ENCODE measurements around the gene FHIT. TPM values are rescaled to one million over a fixed set of nuclear protein-coding genes. Genes with fewer than 3 reads are reported as not detected.

FHIT gene
- total and polyA plus RNA-seq, 2 experiments from 2014 or later = 9.7 to 16.2 TPM

- no peaks in the 10 kb centered on the region for H3K9me2 ChIP-seq (replicated peaks; ENCODE audit: insufficient read depth)
- no peak for TF ChIP-seq EZH2phosphoT487 (IDR thresholded peaks at IDR 0.05; ENCODE audit: low read depth, severe bottlenecking, unreplicated experiment)
- TF ChIP-seq CTCF (IDR thresholded peaks at IDR 0.05; ENCODE audit: poor library complexity) = no peak
- no peak for TF ChIP-seq EZH2 (IDR thresholded peaks at IDR 0.05; ENCODE audit: borderline replicate concordance)
- no peak for DNase-seq (ENCODE audit: low spot score)
- no peak overlapping the region for H3K4me2 ChIP-seq
- WGBS (ENCODE audit: low lambda C conversion rate, missing lambda C conversion rate) = 91% methylated on average over 10 of the region's 10 CpGs
- no peaks in the 10 kb centered on the region for H3K4me1 ChIP-seq (ENCODE audit: insufficient read depth)
- H3K27me3 ChIP-seq = no peaks in the 10 kb centered on the region
- H3K36me3 ChIP-seq (replicated peaks; ENCODE audit: insufficient read depth, low read depth) = no peaks in the 10 kb centered on the region
- no peaks in the 10 kb centered on the region for H3K9me3 ChIP-seq (ENCODE audit: low read depth)
- no peaks in the 10 kb centered on the region for H3K79me2 ChIP-seq
- H3K27ac ChIP-seq = no peak overlapping the region
- H2AFZ ChIP-seq = no peak overlapping the region
- no peaks in the 10 kb centered on the region for H4K20me1 ChIP-seq (ENCODE audit: insufficient read depth, poor library complexity, severe bottlenecking)
- H3K4me3 ChIP-seq = no peak overlapping the region
These were observed 208.1 kb downstream of the FHIT start for GRCh38 chr3:61043156-61043555.

GRCh38 chr3:61040618-61041017, 210.6 kb downstream of the FHIT start:
- DNase-seq (ENCODE audit: low spot score) = no peak
- Histone ChIP-seq H3K27me3 (no peaks in the 10 kb centered on the region), H2AFZ (no peak overlapping the region), H3K79me2 (no peaks in the 10 kb centered on the region), H3K4me1 (ENCODE audit: insufficient read depth) (no peaks in the 10 kb centered on the region), H3K9me2 (replicated peaks; ENCODE audit: insufficient read depth) (no peaks in the 10 kb centered on the region), H3K36me3 (replicated peaks; ENCODE audit: insufficient read depth, low read depth) (no peaks in the 10 kb centered on the region), H3K4me3 (no peak overlapping the region), H4K20me1 (ENCODE audit: insufficient read depth, poor library complexity, severe bottlenecking) (no peaks in the 10 kb centered on the region), H3K27ac (no peak overlapping the region), H3K9me3 (ENCODE audit: low read depth) (no peaks in the 10 kb centered on the region), H3K4me2 (no peak overlapping the region)
- TF ChIP-seq EZH2 (IDR thresholded peaks at IDR 0.05; ENCODE audit: borderline replicate concordance) (no peak), CTCF (IDR thresholded peaks at IDR 0.05; ENCODE audit: poor library complexity) (no peak), EZH2phosphoT487 (IDR thresholded peaks at IDR 0.05; ENCODE audit: low read depth, severe bottlenecking, unreplicated experiment) (no peak)
- 91% methylated on average over 2 of the region's 2 CpGs for WGBS (ENCODE audit: low lambda C conversion rate, missing lambda C conversion rate)

DNA sequence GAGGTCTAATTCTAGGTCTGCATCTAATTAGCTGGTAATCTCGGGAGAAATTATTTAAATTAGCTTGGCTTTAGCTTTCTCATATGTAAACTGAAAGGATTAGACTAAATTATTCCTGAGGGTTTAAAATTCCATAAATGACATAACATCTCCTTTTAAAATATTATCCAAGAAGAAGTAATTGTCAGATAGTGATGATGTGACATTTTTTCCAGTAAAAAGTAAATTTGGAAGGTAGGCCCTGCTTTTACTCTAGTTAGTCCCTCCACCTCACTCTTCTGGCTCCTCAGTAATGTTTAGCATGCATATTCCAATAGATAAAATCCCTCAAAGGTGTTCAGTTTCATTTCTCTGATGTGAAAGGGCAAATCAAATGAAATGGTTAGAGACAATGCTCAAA, 215.7 kb downstream of the FHIT start:
- H3K9me2 ChIP-seq (replicated peaks; ENCODE audit: insufficient read depth) = no peaks in the 10 kb centered on the region
- TF ChIP-seq EZH2 (IDR thresholded peaks at IDR 0.05; ENCODE audit: borderline replicate concordance) = no peak
- TF ChIP-seq EZH2phosphoT487 (IDR thresholded peaks at IDR 0.05; ENCODE audit: low read depth, severe bottlenecking, unreplicated experiment) = no peak
- no peak for TF ChIP-seq CTCF (IDR thresholded peaks at IDR 0.05; ENCODE audit: poor library complexity)
- no peaks in the 10 kb centered on the region for H3K4me1 ChIP-seq (ENCODE audit: insufficient read depth)
- no peaks in the 10 kb centered on the region for H3K79me2 ChIP-seq
- WGBS (ENCODE audit: low lambda C conversion rate, missing lambda C conversion rate) = 92% methylated on average over 1 of the region's 1 CpG
- no peak for DNase-seq (ENCODE audit: low spot score)
- H3K4me2 ChIP-seq = no peak overlapping the region
- H2AFZ ChIP-seq = no peak overlapping the region
- H3K36me3 ChIP-seq (replicated peaks; ENCODE audit: insufficient read depth, low read depth) = no peaks in the 10 kb centered on the region
- H3K9me3 ChIP-seq (ENCODE audit: low read depth) = no peaks in the 10 kb centered on the region
- H3K27ac ChIP-seq = no peak overlapping the region
- H3K4me3 ChIP-seq = no peak overlapping the region
- no peaks in the 10 kb centered on the region for H4K20me1 ChIP-seq (ENCODE audit: insufficient read depth, poor library complexity, severe bottlenecking)
- no peaks in the 10 kb centered on the region for H3K27me3 ChIP-seq

GRCh38 chr3:61032991-61033390, 218.3 kb downstream of the FHIT start:
- no peak for TF ChIP-seq EZH2phosphoT487 (IDR thresholded peaks at IDR 0.05; ENCODE audit: low read depth, severe bottlenecking, unreplicated experiment)
- TF ChIP-seq CTCF (IDR thresholded peaks at IDR 0.05; ENCODE audit: poor library complexity) = no peak
- TF ChIP-seq EZH2 (IDR thresholded peaks at IDR 0.05; ENCODE audit: borderline replicate concordance) = no peak
- H3K4me3 ChIP-seq = no peak overlapping the region
- H3K4me1 ChIP-seq (ENCODE audit: insufficient read depth) = no peaks in the 10 kb centered on the region
- no peaks in the 10 kb centered on the region for H3K9me3 ChIP-seq (ENCODE audit: low read depth)
- no peaks in the 10 kb centered on the region for H3K79me2 ChIP-seq
- H3K36me3 ChIP-seq (replicated peaks; ENCODE audit: insufficient read depth, low read depth) = no peaks in the 10 kb centered on the region
- H4K20me1 ChIP-seq (ENCODE audit: insufficient read depth, poor library complexity, severe bottlenecking) = no peaks in the 10 kb centered on the region
- H3K27me3 ChIP-seq = no peaks in the 10 kb centered on the region
- no peak overlapping the region for H2AFZ ChIP-seq
- DNase-seq (ENCODE audit: low spot score) = no peak
- WGBS (ENCODE audit: low lambda C conversion rate, missing lambda C conversion rate) = 96% methylated on average over 5 of the region's 5 CpGs
- H3K4me2 ChIP-seq = no peak overlapping the region
- no peak overlapping the region for H3K27ac ChIP-seq
- no peaks in the 10 kb centered on the region for H3K9me2 ChIP-seq (replicated peaks; ENCODE audit: insufficient read depth)

Data from hepatocyte (in vitro differentiated cells).